Measurements from ENCODE around the gene STT3B.
"Not testable (repeated sequence)": the region's sequence is repeated elsewhere in the genome, so short reads cannot be mapped to it uniquely, and the experiment has no call there.

The STT3B gene

GRCh38 chr3:31532587-31533168 lies at the start of gene STT3B:
STT3B (plus strand) TSS chr3:31532925; CDS start chr3:31532999, 74 bp downstream.
- no peak for DNase-seq (ENCODE audit: low spot score)

- no peak for DNase-seq (ENCODE audit: low spot score)
Observed at GRCh38 chr3:31483776-31484175, 48.9 kb upstream of the STT3B start.

GRCh38 chr3:31485196-31485595 lies 47.5 kb upstream of the STT3B start:
- DNase-seq (ENCODE audit: low spot score) = no peak

- DNase-seq (ENCODE audit: low spot score) = no peak
Observed at GRCh38 chr3:31486865-31487533, 45.7 kb upstream of the STT3B start.

GRCh38 chr3:31488475-31489017 lies 44.2 kb upstream of the STT3B start:
- no peak for DNase-seq (ENCODE audit: low spot score)

- no peak for DNase-seq (ENCODE audit: low spot score)
Observed at GRCh38 chr3:31490502-31490901, 42.2 kb upstream of the STT3B start.

GRCh38 chr3:31491660-31492059 lies 41.1 kb upstream of the STT3B start:
- no peak for DNase-seq (ENCODE audit: low spot score)

- no peak for DNase-seq (ENCODE audit: low spot score)
Observed at GRCh38 chr3:31493149-31493548, 39.6 kb upstream of the STT3B start.

GRCh38 chr3:31495971-31496665 lies 36.6 kb upstream of the STT3B start:
- no peak for DNase-seq (ENCODE audit: low spot score)

GRCh38 chr3:31498791-31499190 lies 33.9 kb upstream of the STT3B start:
- no peak for DNase-seq (ENCODE audit: low spot score)

- DNase-seq (ENCODE audit: low spot score) = no peak
Observed at GRCh38 chr3:31499281-31499680, 33.4 kb upstream of the STT3B start.

- DNase-seq (ENCODE audit: low spot score) = no peak
Observed at GRCh38 chr3:31502803-31503221, 29.9 kb upstream of the STT3B start.

- DNase-seq (ENCODE audit: low spot score) = no peak
Observed at GRCh38 chr3:31503456-31503855, 29.3 kb upstream of the STT3B start.

- DNase-seq (ENCODE audit: low spot score) = no peak
Observed at GRCh38 chr3:31504230-31504629, 28.5 kb upstream of the STT3B start.

- no peak for DNase-seq (ENCODE audit: low spot score)
Observed at GRCh38 chr3:31505371-31506048, 27.2 kb upstream of the STT3B start.

GRCh38 chr3:31506515-31506914 lies 26.2 kb upstream of the STT3B start:
- DNase-seq (ENCODE audit: low spot score) = not testable (repeated sequence)

GRCh38 chr3:31508452-31509146 lies 24.1 kb upstream of the STT3B start:
- DNase-seq (ENCODE audit: low spot score) = no peak

GRCh38 chr3:31509147-31509728 lies 23.5 kb upstream of the STT3B start:
- DNase-seq (ENCODE audit: low spot score) = no peak

- DNase-seq (ENCODE audit: low spot score) = no peak
Observed at GRCh38 chr3:31514570-31514969, 18.2 kb upstream of the STT3B start.

GRCh38 chr3:31515486-31516284 lies 17.0 kb upstream of the STT3B start:
- DNase-seq (ENCODE audit: low spot score) = no peak

GRCh38 chr3:31516757-31517156 lies 16.0 kb upstream of the STT3B start:
- DNase-seq (ENCODE audit: low spot score) = no peak
